ENCODE data around the gene ARHGAP19.

GRCh38 chr10:97178074-97178473 is 114.4 kb downstream of the ARHGAP19 start:
- TF ChIP-seq CTCF (IDR thresholded peaks at IDR 0.05; ENCODE audit: low read length) (no peak), EZH2 (IDR thresholded peaks at IDR 0.05; ENCODE audit: borderline replicate concordance, low read length) (no peak)
